Measurements from ENCODE around the gene TNFAIP8.

TNFAIP8 gene

GRCh38 chr5:119379942-119380547, 24.2 kb downstream of the TNFAIP8 start:
- no peak for DNase-seq (ENCODE audit: low read depth)
- TF ChIP-seq CTCF (IDR thresholded peaks at IDR 0.05; ENCODE audit: insufficient read depth, low read depth, low read length, missing control alignments), result no peak
- H3K4me3 ChIP-seq (ENCODE audit: low read depth, low read length), result no peak overlapping the region

- DNase-seq (ENCODE audit: low read depth), result no peak
- no peak overlapping the region for H3K4me3 ChIP-seq (ENCODE audit: low read depth, low read length)
- no peak for TF ChIP-seq CTCF (IDR thresholded peaks at IDR 0.05; ENCODE audit: insufficient read depth, low read depth, low read length, missing control alignments)
Observed at GRCh38 chr5:119382169-119382568, 26.4 kb downstream of the TNFAIP8 start.

- no peak for DNase-seq (ENCODE audit: low read depth)
- no peak for TF ChIP-seq CTCF (IDR thresholded peaks at IDR 0.05; ENCODE audit: insufficient read depth, low read depth, low read length, missing control alignments)
- H3K4me3 ChIP-seq (ENCODE audit: low read depth, low read length), result no peak overlapping the region
Observed at GRCh38 chr5:119383008-119383407, 27.2 kb downstream of the TNFAIP8 start.

GRCh38 chr5:119385136-119385535, 29.3 kb downstream of the TNFAIP8 start:
- no peak for TF ChIP-seq CTCF (IDR thresholded peaks at IDR 0.05; ENCODE audit: insufficient read depth, low read depth, low read length, missing control alignments)
- DNase-seq (ENCODE audit: low read depth), result no peak
- no peak overlapping the region for H3K4me3 ChIP-seq (ENCODE audit: low read depth, low read length)

- DNase-seq (ENCODE audit: low read depth), result no peak
- no peak for TF ChIP-seq CTCF (IDR thresholded peaks at IDR 0.05; ENCODE audit: insufficient read depth, low read depth, low read length, missing control alignments)
- H3K4me3 ChIP-seq (ENCODE audit: low read depth, low read length), result no peak overlapping the region
Observed at GRCh38 chr5:119385536-119386128, 29.8 kb downstream of the TNFAIP8 start.

- TF ChIP-seq CTCF (IDR thresholded peaks at IDR 0.05; ENCODE audit: insufficient read depth, low read depth, low read length, missing control alignments), result no peak
- DNase-seq (ENCODE audit: low read depth), result no peak
- H3K4me3 ChIP-seq (ENCODE audit: low read depth, low read length), result no peak overlapping the region
Observed at GRCh38 chr5:119386596-119387344, 31.0 kb downstream of the TNFAIP8 start.
